ENCODE measurements around the gene DPH2.

The DPH2 gene

GRCh38 chr1:44010935-44011471, 41.2 kb downstream of the DPH2 start:
- no peak overlapping the region for H3K27ac ChIP-seq
- TF ChIP-seq ZFX (IDR thresholded peaks at IDR 0.05) = no peak
- no peak for TF ChIP-seq CTCF (conservative IDR thresholded peaks at IDR 0.05)

- TF ChIP-seq ZFX (IDR thresholded peaks at IDR 0.05) (no peak), CTCF (conservative IDR thresholded peaks at IDR 0.05) (no peak)
- no peak overlapping the region for H3K27ac ChIP-seq
Observed at GRCh38 chr1:44012404-44012803, 42.6 kb downstream of the DPH2 start.

GRCh38 chr1:44012941-44013609, 43.3 kb downstream of the DPH2 start:
- TF ChIP-seq ZFX (IDR thresholded peaks at IDR 0.05) (no peak), CTCF (conservative IDR thresholded peaks at IDR 0.05) (no peak)
- no peak overlapping the region for H3K27ac ChIP-seq

GRCh38 chr1:44013949-44014348, 44.1 kb downstream of the DPH2 start:
- H3K27ac ChIP-seq = no peak overlapping the region
- no peak for TF ChIP-seq ZFX (IDR thresholded peaks at IDR 0.05)
- no peak for TF ChIP-seq CTCF (conservative IDR thresholded peaks at IDR 0.05)

- TF ChIP-seq ZFX (IDR thresholded peaks at IDR 0.05) (no peak), CTCF (conservative IDR thresholded peaks at IDR 0.05) (no peak)
- no peak overlapping the region for H3K27ac ChIP-seq
Observed at GRCh38 chr1:44014365-44015104, 44.7 kb downstream of the DPH2 start.

GRCh38 chr1:44015206-44015605, 45.4 kb downstream of the DPH2 start:
- no peak overlapping the region for H3K27ac ChIP-seq
- TF ChIP-seq ZFX (IDR thresholded peaks at IDR 0.05) = no peak
- TF ChIP-seq CTCF (conservative IDR thresholded peaks at IDR 0.05) = no peak
